Measurements from ENCODE around the gene C6orf141.

DNA sequence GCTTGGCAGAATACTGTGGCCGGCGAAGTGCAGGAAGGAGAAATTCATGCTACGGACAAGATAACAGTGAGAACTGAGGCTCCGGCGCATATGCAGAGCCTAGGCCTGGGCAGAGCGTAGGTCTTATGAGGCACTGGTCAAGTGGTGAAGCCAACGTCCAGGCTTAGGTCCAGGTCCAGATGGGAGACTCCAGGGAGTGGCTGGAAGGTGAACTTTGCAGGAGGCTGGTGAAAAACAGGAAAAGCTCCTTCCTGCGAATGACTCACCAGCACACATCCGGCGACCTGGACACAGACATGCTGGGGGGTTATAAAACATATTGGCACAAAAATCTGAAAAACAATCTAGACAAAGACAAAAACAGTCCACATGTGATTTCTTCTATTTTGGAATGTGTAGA, 15.4 kb downstream of the C6orf141 start:
- TF ChIP-seq, protein P1, sequence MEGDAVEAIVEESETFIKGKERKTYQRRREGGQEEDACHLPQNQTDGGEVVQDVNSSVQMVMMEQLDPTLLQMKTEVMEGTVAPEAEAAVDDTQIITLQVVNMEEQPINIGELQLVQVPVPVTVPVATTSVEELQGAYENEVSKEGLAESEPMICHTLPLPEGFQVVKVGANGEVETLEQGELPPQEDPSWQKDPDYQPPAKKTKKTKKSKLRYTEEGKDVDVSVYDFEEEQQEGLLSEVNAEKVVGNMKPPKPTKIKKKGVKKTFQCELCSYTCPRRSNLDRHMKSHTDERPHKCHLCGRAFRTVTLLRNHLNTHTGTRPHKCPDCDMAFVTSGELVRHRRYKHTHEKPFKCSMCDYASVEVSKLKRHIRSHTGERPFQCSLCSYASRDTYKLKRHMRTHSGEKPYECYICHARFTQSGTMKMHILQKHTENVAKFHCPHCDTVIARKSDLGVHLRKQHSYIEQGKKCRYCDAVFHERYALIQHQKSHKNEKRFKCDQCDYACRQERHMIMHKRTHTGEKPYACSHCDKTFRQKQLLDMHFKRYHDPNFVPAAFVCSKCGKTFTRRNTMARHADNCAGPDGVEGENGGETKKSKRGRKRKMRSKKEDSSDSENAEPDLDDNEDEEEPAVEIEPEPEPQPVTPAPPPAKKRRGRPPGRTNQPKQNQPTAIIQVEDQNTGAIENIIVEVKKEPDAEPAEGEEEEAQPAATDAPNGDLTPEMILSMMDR (IDR thresholded peaks at IDR 0.05) = no peak
- no peak for TF ChIP-seq POLR2A (IDR thresholded peaks at IDR 0.05)
